Measurements from ENCODE around the gene NPAT.

DNA sequence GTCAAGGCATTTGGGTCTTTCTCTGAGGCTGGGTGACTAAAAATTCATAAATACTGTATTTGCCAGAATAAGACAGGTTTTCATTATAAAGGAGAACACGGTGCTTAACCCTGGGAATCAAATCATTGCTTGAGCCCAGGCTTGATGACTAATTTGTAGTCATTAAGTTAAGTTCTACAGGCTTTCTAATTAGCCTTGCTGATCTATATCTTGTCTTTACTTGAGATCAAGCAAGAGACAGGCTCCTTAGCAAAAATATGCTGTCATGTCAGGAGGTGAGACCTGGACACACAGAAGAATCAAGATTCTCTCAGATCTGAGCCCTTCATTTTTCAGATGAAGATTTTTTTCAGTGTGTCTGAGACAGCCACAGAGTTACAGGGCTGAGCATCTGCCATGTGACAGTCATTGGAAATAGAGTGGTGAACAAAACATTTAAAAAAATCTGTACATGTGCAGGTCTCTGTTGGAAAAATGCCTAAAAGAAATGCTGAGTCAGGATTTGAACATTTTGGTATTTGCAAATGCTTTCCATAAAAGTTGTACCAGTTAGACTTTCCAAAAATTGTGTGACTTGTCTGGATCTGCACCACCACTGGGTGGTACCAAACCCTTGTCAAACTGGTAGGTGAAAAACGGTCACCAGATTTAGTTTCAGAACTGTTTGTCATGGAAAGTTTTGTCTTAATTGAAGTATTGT, 86.4 kb downstream of the NPAT start:
- no peak for TF ChIP-seq EZH2 (IDR thresholded peaks at IDR 0.05; ENCODE audit: low read length)
- peak; percentile 12 to 32 (median 21) for TF ChIP-seq CTCF (optimal IDR thresholded peaks at IDR 0.05 in 1 of 3, IDR thresholded peaks at IDR 0.05 in 1 of 3, conservative IDR thresholded peaks at IDR 0.05 in 1 of 3; ENCODE audit: extremely low read depth in 1 of 3, insufficient read depth in 2 of 3, low read length in 3 of 3)

Measured in keratinocyte (primary cell).